ENCODE data around the gene MRPL48. TPM values are rescaled to one million over a fixed set of nuclear protein-coding genes. Genes with fewer than 3 reads are reported as not detected.

Gene MRPL48
- total RNA-seq, 1 experiment from 2014 or later: 66.8 TPM

DNA sequence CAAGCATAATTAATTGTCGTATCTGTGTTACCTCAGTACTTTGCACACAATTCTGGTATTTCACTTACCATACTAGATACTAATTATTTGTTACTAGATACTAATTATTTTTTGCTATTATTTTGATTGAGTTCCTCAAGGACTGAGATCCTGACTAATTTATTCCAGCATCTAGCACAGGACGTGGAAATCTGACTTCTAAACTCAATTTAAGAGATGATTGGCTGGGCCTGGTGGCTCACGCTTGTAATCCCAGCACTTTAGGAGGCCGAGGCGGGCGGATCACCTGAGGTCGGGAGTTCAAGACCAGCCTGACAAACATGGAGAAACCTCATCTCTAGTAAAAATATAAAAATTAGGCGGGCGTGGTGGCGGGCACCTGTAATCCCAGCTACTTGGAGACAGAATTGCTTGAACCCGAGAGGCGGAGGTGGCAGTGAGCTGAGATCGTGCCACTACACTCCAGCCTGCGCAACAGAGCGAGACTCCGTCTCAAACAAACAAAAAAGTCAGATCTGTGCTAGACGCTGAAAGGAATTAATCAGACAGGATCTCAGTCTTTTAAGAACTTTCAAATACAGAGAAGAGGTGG, 527 bp upstream of the MRPL48 start:
- Histone ChIP-seq H3K9me3 (ENCODE audit: control insufficient read depth in 1 of 2, insufficient read depth in 1 of 2, low read depth in 1 of 2, low read length in 2 of 2) (no peaks in the 10 kb centered on the region), H4K20me1 (ENCODE audit: insufficient read depth) (no peaks in the 10 kb centered on the region), H2AFZ (ENCODE audit: low read depth, low read length, poor library complexity, severe bottlenecking) (peak overlapping the region; percentile 13), H3K27ac (ENCODE audit: low read depth, low read length) (peak overlapping the region; percentile 88), H3K79me2 (ENCODE audit: insufficient read depth, low read length) (peaks cover 22% of the 10 kb centered on the region), H3K9me2 (ENCODE audit: insufficient read depth) (no peaks in the 10 kb centered on the region), H3K36me3 (ENCODE audit: control insufficient read depth in 1 of 2, insufficient read depth in 2 of 2, low read length in 2 of 2) (no peaks in the 10 kb centered on the region), H3K4me2 (ENCODE audit: low read length) (peak overlapping the region; percentile 94), H3K4me3 (replicated peaks in 1 of 2; ENCODE audit: low read depth in 1 of 2, low read length in 2 of 2) (peak overlapping the region; percentile 79 to 88), H3K9ac (ENCODE audit: low read length) (peak overlapping the region; percentile 97), H3K4me1 (ENCODE audit: control insufficient read depth in 1 of 2, insufficient read depth in 2 of 2, low read length in 2 of 2) (peaks cover 17 to 22% of the 10 kb centered on the region in 2 experiments), H3K27me3 (ENCODE audit: insufficient read depth, low read length) (no peaks in the 10 kb centered on the region)
- TF ChIP-seq ZFX (IDR thresholded peaks at IDR 0.05) (no peak; the same call in 1 of the 2 replicates), CBX3 (IDR thresholded peaks at IDR 0.05; ENCODE audit: low read depth) (no peak), EGR1 (IDR thresholded peaks at IDR 0.05; ENCODE audit: low read depth) (no peak), SRF (IDR thresholded peaks at IDR 0.05; ENCODE audit: low read depth) (no peak), EZH2 (IDR thresholded peaks at IDR 0.05) (no peak), SP1 (IDR thresholded peaks at IDR 0.05; ENCODE audit: low read depth) (no peak)
- TF ChIP-seq, protein P1, sequence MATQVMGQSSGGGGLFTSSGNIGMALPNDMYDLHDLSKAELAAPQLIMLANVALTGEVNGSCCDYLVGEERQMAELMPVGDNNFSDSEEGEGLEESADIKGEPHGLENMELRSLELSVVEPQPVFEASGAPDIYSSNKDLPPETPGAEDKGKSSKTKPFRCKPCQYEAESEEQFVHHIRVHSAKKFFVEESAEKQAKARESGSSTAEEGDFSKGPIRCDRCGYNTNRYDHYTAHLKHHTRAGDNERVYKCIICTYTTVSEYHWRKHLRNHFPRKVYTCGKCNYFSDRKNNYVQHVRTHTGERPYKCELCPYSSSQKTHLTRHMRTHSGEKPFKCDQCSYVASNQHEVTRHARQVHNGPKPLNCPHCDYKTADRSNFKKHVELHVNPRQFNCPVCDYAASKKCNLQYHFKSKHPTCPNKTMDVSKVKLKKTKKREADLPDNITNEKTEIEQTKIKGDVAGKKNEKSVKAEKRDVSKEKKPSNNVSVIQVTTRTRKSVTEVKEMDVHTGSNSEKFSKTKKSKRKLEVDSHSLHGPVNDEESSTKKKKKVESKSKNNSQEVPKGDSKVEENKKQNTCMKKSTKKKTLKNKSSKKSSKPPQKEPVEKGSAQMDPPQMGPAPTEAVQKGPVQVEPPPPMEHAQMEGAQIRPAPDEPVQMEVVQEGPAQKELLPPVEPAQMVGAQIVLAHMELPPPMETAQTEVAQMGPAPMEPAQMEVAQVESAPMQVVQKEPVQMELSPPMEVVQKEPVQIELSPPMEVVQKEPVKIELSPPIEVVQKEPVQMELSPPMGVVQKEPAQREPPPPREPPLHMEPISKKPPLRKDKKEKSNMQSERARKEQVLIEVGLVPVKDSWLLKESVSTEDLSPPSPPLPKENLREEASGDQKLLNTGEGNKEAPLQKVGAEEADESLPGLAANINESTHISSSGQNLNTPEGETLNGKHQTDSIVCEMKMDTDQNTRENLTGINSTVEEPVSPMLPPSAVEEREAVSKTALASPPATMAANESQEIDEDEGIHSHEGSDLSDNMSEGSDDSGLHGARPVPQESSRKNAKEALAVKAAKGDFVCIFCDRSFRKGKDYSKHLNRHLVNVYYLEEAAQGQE (IDR thresholded peaks at IDR 0.05; ENCODE audit: low read depth): no peak
- CTCF ChIA-PET: interaction anchor here (1.1 kb wide), 1 partner anchor 144 kb away, joined by 3 read pairs; no protein-coding TSS in a partner anchor
- ATAC-seq (peak; percentile 31; the same call in 1 of the 2 replicates), DNase-seq (ENCODE audit: low read depth, low spot score) (no peak)
- RAD21 ChIA-PET (ENCODE audit: low non-redundant PET in 1 of 2, low total read pairs in 2 of 2, uncharacterized antibody in 2 of 2, unreplicated experiment in 2 of 2): no interaction called here
- POLR2A ChIA-PET: interaction anchor here (0.9 to 2.2 kb wide), 4 partner anchors 8 to 33 kb away, joined by 3 to 26 read pairs (median 8); partner anchors contain the start of gene RAB6A
- intact Hi-C loops (cut with micrococcal nuclease): loop anchor here (5.0 kb wide), 1 partner anchor 145 kb away; no protein-coding TSS in a partner anchor
- BruUV-seq (replicated peaks): no TSS peak
